NT2/D1 (cell line): Measurements from ENCODE around the gene OR13J1.

ENCODE experiments used
- SUZ12 ChIP-seq: IDR thresholded peaks from 2 replicates; pipeline ENCODE4 v1.6.1; 2011; ENCODE audit not compliant: insufficient read length, insufficient read depth; ENCODE audit errors: extremely low read depth
- YY1 ChIP-seq: IDR thresholded peaks from 2 replicates; pipeline ENCODE4 v1.6.1; 2011; ENCODE audit not compliant: insufficient read length, insufficient read depth
- ZNF274 ChIP-seq: IDR thresholded peaks from 2 replicates; pipeline ENCODE4 v1.6.1; 2011; ENCODE audit warnings: mild to moderate bottlenecking, low read depth, low read length

DNA sequence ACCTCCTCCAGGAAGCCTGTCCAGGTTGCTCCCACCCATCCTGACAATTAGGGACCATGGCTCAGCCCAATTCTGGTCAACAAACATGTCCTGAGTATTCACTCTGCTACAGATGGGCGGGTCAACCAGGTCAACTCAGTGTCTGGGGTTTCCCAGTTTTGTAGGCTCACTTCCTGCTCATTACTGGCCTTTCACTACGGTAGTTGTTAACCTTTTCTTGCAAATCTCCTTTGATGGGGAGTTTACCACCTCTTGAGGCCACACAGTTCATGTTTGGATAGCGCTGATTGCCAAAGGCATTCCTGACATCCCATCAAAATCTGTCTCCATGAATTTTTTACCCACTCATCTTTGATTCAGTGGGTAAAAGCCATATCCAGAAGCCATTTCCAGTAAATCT is 27.4 kb downstream of the OR13J1 start:
- TF ChIP-seq YY1: no peak
- no peak for TF ChIP-seq SUZ12
- TF ChIP-seq ZNF274: no peak
